Measurements from ENCODE around the gene NFIC. TPM values are rescaled to one million over a fixed set of nuclear protein-coding genes. Genes with fewer than 3 reads are reported as not detected.

The NFIC gene
- 100 to 1,000 TPM in 1 of 2 donors, 10 to 100 TPM in 1; 43.9 to 208 TPM for total RNA-seq
- polyA plus RNA-seq, result 10 to 100 TPM; 40.4 to 55.6 TPM
- long read RNA-seq, donor 1, partial matches to known transcripts, result 0 of 4 reads
- long read RNA-seq, donor 1, other reads (novel, unspliced or antisense), result 0 of 4 reads
- long read RNA-seq, donor 2, full-length matches to known transcripts, result 4 of 19 reads
- long read RNA-seq, donor 2, partial matches to known transcripts, result 15 of 19 reads
- long read RNA-seq, donor 2, other reads (novel, unspliced or antisense), result 0 of 19 reads
- long read RNA-seq, donor 3, partial matches to known transcripts, result 17 of 22 reads
- long read RNA-seq, donor 3, other reads (novel, unspliced or antisense), result 0 of 22 reads
- long read RNA-seq, donor 4, partial matches to known transcripts, result 0 of 4 reads
- long read RNA-seq, donor 4, other reads (novel, unspliced or antisense), result 0 of 4 reads
- long read RNA-seq, donor 5, full-length matches to known transcripts, result 19 of 27 reads
- long read RNA-seq, donor 5, partial matches to known transcripts, result 8 of 27 reads
- long read RNA-seq, donor 5, other reads (novel, unspliced or antisense), result 0 of 27 reads

GRCh38 chr19:3365836-3366752 lies at the start of gene NFIC:
TSS of gene NFIC (plus strand) at chr19:3366583. CDS start at chr19:3366637, 54 bp downstream.
- Histone ChIP-seq H3K4me3 (peak within 1 kb of the TSS; percentile 64), H3K27ac (ENCODE audit: low read depth in 1 of 2, low read length in 1 of 2) (peak within 1 kb of the TSS; percentile 94 to 95), H3K27me3 (ENCODE audit: control insufficient read depth in 3 of 3, insufficient read depth in 3 of 3, low read length in 2 of 3) (peaks cover 0 to 27% (median 0%) of the 10 kb centered on the region in 3 donors), H3K9ac (ENCODE audit: insufficient read depth in 1 of 2, low read length in 2 of 2) (peak within 1 kb of the TSS in 1 of 2 donors; percentile 47), H3K4me1 (ENCODE audit: control insufficient read depth in 5 of 5, insufficient read depth in 5 of 5, low read length in 5 of 5) (peaks cover 0 to 59% (median 19%) of the 10 kb centered on the region in 5 donors), H3K36me3 (ENCODE audit: control insufficient read depth in 4 of 4, insufficient read depth in 4 of 4, low read length in 4 of 4) (no peaks in the 10 kb centered on the region), H3K9me3 (ENCODE audit: control insufficient read depth in 4 of 4, insufficient read depth in 3 of 4, low read length in 3 of 4) (no peaks in the 10 kb centered on the region)
- no peak for TF ChIP-seq CTCF (IDR thresholded peaks at IDR 0.05; ENCODE audit: control extremely low read depth, extremely low read depth)
- WGBS, 2 donors, result 1% methylated on average over 31 to 49 of the region's 64 CpGs
- DNase-seq, result peak; percentile 85 to 92 (median 91)
- ATAC-seq (ENCODE audit: insufficient read depth, low FRiP score), result peak; percentile 61

- TF ChIP-seq CTCF (IDR thresholded peaks at IDR 0.05; ENCODE audit: control extremely low read depth, extremely low read depth), result no peak
- peaks cover 0 to 3% (median 0%) of the 10 kb centered on the region in 3 donors for H3K27me3 ChIP-seq (ENCODE audit: control insufficient read depth in 3 of 3, insufficient read depth in 3 of 3, low read length in 2 of 3)
- H3K9ac ChIP-seq (ENCODE audit: insufficient read depth in 1 of 2, low read length in 2 of 2), result no peak overlapping the region
- ATAC-seq (ENCODE audit: insufficient read depth, low FRiP score) (no peak), DNase-seq (no peak)
- 81 to 88% methylated on average over 5 of the region's 5 CpGs for WGBS, 2 donors
- H3K27ac ChIP-seq (ENCODE audit: low read depth in 1 of 2, low read length in 1 of 2), result no peak overlapping the region
- no peaks in the 10 kb centered on the region for H3K4me1 ChIP-seq (ENCODE audit: control insufficient read depth in 5 of 5, insufficient read depth in 5 of 5, low read length in 5 of 5)
- H3K9me3 ChIP-seq (ENCODE audit: control insufficient read depth in 4 of 4, insufficient read depth in 3 of 4, low read length in 3 of 4), result no peaks in the 10 kb centered on the region
- no peak overlapping the region for H3K4me3 ChIP-seq
- no peaks in the 10 kb centered on the region for H3K36me3 ChIP-seq (ENCODE audit: control insufficient read depth in 4 of 4, insufficient read depth in 4 of 4, low read length in 4 of 4)
Measured at GRCh38 chr19:3316659-3317207, 49.6 kb upstream of the NFIC start.

- H3K27me3 ChIP-seq (ENCODE audit: control insufficient read depth in 3 of 3, insufficient read depth in 3 of 3, low read length in 2 of 3), result no peaks in the 10 kb centered on the region
- no peak for ATAC-seq (ENCODE audit: insufficient read depth, low FRiP score)
- TF ChIP-seq CTCF (IDR thresholded peaks at IDR 0.05; ENCODE audit: control extremely low read depth, extremely low read depth), result no peak
- H3K27ac ChIP-seq (ENCODE audit: low read depth in 1 of 2, low read length in 1 of 2), result no peak overlapping the region
- H3K4me1 ChIP-seq (ENCODE audit: control insufficient read depth in 5 of 5, insufficient read depth in 5 of 5, low read length in 5 of 5), result no peaks in the 10 kb centered on the region
- no peak for DNase-seq
- peaks cover 0 to 4% (median 0%) of the 10 kb centered on the region in 4 donors for H3K9me3 ChIP-seq (ENCODE audit: control insufficient read depth in 4 of 4, insufficient read depth in 3 of 4, low read length in 3 of 4)
- no peak overlapping the region for H3K4me3 ChIP-seq
- no peaks in the 10 kb centered on the region for H3K36me3 ChIP-seq (ENCODE audit: control insufficient read depth in 4 of 4, insufficient read depth in 4 of 4, low read length in 4 of 4)
- 53 to 67% methylated on average over 18 of the region's 18 CpGs for WGBS, 2 donors
- H3K9ac ChIP-seq (ENCODE audit: insufficient read depth in 1 of 2, low read length in 2 of 2), result no peak overlapping the region
Measured at GRCh38 chr19:3319643-3320353, 46.6 kb upstream of the NFIC start.
